Measurements from ENCODE around the gene WBP2.

GRCh38 chr17:75846692-75847613, 8.2 kb downstream of the WBP2 start:
- TF ChIP-seq POLR2AphosphoS5 (IDR thresholded peaks at IDR 0.05) (no peak), CTCF (IDR thresholded peaks at IDR 0.05; ENCODE audit: poor library complexity, severe bottlenecking) (no peak)
